Stimulated activated naive CD4-positive, alpha-beta T cell (primary cell): ENCODE measurements around the gene GTF2A2.
"Not testable (repeated sequence)": the region's sequence is repeated elsewhere in the genome, so short reads cannot be mapped to it uniquely, and the experiment has no call there.

Experiments used
- DNase-seq, 6 experiments: peaks; one replicate each; lab custom pipeline; 2025; lab: John Stamatoyannopoulos, UW

The GTF2A2 gene

GRCh38 chr15:59674361-59674877 lies 17.1 kb upstream of the GTF2A2 start:
- DNase-seq = no peak

DNA sequence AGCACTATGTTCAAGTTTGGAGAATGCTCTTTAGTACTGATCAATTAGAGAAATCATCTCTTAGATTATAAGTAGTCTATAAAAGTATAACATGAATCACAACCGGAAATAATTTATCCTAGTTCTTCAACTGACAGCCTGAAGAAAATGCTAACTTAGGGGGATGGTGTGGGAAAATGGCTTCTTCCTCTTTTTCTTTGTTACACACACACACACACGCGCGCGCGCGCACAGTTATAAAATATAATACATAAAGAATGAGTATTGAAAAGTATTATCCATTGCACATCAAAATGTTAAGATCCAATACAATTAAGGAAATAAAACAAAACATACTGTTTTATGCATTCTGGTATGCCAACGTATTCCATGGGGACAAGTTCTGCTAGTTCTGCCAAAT lies 11.2 kb upstream of the GTF2A2 start:
- no peak for DNase-seq

DNA sequence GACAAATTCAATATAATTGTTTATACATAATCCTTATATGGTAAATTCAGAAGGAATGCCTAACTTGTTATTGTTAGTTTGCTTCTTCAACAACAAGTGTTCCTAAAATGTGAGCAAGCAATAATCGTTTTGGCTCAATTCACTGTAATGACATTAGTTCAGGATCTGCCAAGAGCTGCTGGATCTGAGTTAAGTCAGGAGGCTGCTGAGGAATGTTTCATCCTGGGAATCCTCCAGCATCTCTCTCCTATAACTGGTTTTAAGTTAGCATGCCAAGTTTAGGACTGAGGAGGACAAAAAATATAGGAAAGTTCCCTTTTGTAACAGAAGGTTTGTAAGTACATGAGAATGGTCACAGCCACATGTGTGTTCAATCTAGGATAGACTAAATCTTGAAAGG lies 4.9 kb upstream of the GTF2A2 start:
- no peak for DNase-seq

- DNase-seq = no peak
Observed at GRCh38 chr15:59659366-59659765, 2.1 kb upstream of the GTF2A2 start.

DNA sequence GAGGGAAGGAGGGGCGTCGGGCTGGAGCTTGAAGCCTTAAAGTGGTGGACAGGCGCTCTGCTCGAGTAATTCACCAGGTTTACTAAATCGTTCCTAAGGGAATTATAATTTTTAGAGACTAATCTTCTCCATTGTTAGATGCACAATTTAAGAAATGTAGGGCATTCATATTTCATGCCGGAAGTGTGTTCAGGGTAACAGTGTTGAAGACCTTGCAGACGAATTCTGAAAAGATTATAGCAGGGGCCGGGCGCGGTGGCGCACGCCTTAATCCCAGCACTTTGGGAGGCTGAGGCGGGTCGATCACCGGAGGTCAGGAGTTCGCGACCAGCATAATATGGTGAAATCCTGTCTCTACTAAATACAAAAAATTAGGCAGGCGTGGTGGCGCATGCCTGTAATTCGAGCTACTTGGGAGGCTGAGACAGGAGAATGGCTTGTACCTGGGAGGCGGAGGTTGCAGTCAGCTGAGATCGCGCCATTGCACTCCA lies 365 bp upstream of the GTF2A2 start:
- DNase-seq = peak in 1 of 6 experiments; percentile 18

DNA sequence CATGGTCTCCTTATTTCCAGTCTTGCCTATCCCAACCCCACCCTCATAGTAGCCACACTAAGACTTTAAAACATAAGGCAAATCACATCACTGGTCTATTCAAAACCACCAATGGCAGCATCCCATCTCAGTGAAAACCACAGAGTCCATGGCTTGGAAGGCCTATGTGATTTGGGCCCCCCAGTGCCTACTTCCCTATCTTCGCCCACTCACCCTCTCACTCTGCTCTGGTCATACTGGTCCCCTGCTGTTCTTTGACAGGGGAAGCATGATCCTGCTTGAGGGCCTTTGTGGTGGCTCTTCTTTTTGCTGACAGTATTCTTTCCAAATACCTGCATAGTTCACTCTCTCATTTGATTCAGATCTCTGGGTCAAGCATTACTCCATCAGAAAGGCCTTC lies 3.3 kb downstream of the GTF2A2 start:
- no peak for DNase-seq

GRCh38 chr15:59649603-59650002 lies 7.7 kb downstream of the GTF2A2 start:
- no peak for DNase-seq

DNA sequence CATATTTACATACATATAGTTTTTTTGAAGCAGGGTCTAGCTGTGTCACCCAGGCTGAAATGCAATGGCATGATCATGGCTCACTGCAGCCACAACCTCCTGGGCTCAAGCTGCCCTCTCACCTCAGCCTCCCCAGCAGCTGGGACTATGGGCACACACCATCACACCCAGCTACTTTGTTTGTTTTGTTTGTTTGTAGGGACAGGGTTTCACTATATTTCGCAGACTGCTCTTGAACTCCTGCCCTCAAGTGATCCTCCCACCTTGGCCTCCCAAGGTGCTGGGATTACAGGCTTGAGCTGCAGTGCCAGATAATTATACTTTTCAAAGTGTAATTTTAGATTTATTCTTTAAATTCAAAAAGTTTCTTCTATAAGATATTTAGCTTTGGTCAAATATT lies 10.2 kb downstream of the GTF2A2 start:
- no peak for DNase-seq

DNA sequence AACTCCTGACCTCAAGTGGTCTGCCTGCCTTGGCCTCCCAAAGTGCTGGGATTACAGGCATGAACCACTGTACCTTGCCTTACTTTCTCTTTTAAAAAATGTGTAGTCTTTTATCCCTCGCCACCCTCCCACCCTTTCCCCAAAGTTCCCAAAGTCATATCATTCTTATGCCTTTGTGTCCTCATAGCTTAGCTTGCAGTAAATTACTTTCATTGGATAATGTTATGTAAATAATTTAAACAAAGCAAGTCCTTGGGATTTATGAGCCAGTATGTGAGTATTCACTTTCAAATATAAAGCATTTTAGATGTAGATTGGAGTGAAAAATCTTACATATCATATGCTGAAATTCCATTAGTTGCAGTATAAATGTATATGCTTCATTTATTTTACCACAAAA lies 11.0 kb downstream of the GTF2A2 start:
- DNase-seq = no peak

DNA sequence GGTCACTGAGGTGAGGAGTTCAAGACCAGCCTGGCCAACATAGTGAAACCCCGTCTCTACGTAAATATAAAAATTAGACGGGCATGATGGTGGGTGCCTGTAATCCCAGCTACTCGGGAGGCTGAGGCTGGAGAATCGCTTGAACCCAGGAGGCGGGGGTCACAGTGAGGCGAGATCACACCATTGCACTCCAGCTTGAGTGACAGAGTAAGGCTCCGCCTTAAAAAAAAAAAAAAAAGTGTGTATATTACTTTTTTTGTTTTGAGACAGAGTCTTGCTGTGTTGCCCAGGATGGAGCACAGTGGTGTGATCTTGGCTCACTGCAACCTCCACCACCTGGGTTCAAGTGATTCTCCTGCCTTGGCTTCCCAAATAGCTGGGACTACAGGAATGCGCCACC lies 11.5 kb downstream of the GTF2A2 start:
- DNase-seq = not testable (repeated sequence)

DNA sequence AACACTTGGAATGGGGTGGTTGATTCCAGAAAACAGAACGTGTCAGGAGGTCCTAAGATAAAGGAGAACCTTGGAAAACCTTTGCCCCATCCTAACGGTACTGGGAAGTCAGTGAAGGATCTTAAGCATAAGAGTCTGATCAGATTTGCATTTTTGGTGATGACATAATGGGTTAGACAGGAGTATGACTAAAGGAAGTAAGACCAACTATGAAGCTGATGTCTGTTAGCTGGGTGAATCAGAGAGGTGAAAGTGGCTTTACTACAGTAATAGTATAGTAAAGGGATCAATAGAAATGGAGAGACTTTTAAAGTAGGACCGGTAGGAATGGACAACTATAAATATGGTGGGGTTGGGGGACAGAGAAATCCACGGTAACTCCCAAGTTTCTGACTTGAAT lies 12.6 kb downstream of the GTF2A2 start:
- DNase-seq = no peak

GRCh38 chr15:59642351-59642750 lies 15.0 kb downstream of the GTF2A2 start:
- DNase-seq = no peak

GRCh38 chr15:59637507-59637906 lies 19.8 kb downstream of the GTF2A2 start:
- DNase-seq = not testable (repeated sequence)

DNA sequence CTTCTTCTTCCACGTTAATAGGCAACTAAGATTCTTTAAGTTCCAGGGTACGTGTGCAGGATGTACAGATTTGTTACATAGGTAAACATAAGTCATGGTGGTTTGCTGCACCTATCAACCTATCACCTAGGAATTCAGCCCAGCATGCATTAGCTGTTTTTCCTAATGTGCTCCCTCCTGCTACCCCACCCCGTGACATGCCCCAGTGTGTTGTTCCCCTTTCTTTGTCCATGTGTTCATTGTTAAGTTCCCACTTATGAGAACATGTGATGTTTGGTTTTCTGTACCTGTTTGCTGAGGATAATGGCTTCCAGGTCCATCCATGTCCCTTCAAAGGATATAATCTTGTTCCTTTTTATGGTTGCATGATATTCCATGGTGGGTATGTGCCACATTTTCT lies 21.1 kb downstream of the GTF2A2 start:
- DNase-seq = no peak

DNA sequence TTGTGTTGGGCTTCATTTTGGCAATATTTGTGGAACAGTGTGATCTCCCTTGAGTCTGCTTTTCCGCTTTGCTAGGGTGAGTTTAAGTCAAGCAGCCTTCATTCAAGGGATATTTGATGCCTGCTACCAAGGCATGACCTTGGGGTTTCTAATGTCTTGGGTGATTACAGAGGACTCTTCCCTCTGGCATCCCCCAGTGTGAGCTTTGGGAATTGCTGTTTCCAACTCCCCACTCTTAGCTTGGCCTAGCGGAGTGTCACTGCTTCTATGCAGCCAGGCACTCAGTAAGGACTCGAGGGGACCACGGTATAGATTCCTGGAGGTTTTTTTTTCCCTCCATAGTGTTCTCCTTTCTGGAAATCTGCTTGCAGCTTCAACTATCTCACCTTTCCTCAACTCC lies 24.6 kb downstream of the GTF2A2 start:
- no peak for DNase-seq

DNA sequence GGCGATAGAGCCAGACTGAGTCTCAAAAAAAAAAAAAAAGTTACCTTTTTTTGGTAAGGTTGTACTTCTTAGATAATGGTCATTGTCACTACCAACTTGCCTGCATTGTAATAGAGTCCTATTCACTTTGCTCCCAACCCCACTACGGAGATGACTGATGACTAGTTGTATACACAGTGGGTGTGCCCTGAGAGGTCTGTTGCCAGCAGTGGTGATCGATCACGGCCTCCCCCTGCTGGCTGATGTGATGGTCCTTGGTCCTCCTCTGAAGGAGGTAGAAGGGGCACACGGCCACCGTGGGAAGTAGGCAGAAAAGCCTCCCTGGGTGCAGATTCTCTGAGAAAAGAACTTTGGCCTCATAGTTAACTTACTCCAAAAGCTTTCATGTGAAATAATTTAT lies 35.0 kb downstream of the GTF2A2 start:
- no peak for DNase-seq

DNA sequence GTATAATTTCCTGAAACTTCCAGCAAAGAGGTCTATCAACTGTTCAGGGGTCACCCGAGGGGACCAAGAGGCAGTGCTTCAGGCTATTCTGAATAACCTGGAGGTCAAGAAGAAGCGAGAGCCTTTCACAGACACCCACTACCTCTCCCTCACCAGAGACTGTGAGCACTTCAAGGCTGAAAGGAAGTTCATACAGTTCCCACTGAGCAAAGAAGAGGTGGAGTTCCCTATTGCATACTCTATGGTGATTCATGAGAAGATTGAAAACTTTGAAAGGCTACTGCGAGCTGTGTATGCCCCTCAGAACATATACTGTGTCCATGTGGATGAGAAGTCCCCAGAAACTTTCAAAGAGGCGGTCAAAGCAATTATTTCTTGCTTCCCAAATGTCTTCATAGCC lies 38.9 kb downstream of the GTF2A2 start:
- DNase-seq = no peak

DNA sequence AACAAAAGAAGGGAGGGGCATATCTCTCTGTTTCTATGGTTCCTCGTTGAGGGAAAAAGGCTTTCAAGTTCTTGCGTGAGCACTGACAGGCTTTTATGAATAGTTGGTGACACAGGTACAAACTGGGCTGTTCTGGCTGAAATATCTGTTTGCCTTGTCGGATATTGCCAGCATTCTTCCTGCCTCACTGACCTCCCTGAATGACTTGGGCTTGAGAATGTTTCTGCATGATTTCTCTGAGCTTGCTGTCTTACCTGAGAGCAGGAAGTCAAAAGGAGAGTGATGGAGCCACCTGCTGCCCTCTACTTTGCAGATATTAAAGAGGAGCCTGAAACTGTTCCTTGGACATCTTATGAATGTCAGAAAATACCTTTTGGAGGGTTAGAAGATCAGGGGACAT lies 40.9 kb downstream of the GTF2A2 start:
- no peak for DNase-seq

- DNase-seq = no peak
Observed at GRCh38 chr15:59615661-59616060, 41.7 kb downstream of the GTF2A2 start.

DNA sequence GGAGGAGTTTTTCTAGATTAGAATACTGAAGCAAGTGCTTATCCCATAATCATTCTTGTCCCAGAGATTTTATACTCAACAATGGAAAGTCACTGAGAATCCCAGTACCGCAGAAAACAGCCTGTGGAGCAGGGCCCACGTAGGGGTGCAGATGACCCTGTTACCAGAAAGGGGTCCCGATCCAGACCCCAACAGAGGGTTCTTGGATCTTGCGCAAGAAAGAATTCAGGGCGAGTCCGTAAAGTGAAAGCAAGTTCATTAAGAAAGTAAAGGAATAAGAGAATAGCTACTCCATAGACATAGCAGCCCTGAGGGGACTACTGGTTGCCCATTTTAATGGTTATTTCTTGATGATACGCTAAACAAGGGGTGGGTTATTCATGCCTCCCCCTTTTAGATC lies 43.2 kb downstream of the GTF2A2 start:
- no peak for DNase-seq

- no peak for DNase-seq
Observed at GRCh38 chr15:59611276-59612260, 45.7 kb downstream of the GTF2A2 start, which contains the start of gene GCNT3. GCNT3 (plus strand) TSS chr15:59611783; CDS start chr15:59618239, 6,456 bp downstream.

DNA sequence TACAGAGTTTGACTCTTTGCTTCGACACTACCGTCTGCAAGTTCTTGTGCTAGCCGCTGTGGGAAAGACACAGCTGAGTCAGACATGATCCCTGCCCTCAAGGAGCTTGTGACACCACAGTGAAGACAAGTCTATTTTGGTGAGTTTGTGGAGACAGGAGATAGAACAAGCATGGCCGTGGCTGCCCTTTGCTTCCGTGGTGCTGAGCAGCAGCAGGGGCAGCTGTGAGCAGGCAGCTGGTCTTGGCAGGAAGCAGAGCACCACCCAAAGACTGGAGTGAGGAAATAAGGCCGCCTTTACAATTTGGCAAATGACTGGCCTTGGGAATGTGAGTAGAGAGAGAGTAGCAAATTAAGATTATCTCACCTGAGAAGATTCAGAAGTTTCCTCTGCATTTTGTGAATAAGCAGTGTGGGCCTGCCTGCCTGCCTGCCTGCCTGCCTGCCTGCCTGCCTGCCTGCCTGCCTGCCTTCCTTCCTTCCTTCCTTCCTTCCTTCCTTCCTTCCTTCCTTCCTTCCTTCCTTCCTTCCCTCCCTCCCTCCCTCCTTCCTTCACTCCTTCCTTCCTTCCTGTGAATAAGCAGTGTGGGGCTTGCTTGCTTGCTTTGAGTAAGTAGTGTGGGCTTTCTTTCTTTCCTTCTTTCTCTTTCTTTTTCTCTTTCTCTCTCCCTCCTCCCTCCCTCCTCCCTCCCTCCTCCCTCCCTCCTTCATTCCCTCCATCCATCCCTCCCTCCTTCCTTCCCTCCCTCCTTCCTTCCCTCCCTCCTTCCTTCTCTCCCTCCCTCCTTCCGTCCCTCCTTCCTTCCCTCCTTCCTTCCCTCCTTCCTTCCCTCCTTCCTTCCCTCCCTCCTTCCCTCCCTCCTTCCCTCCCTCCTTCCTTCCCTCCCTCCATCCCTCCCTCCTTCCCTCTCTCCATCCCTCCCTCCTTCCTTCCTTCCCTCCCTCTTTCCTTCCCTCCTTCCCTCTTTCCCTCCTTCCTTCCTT lies 47.3 kb downstream of the GTF2A2 start:
- no peak for DNase-seq
